HEK293 (cell line): ENCODE data around the gene NINJ2.

Experiments used
- CTCF ChIA-PET: fragments of 350-600 bp; formaldehyde crosslinking; extraction: SDS; loops from one replicate; lab custom pipeline; 2021; ENCODE audit warnings: antibody characterized with exemption; lab: Yijun Ruan, JAX
- POLR2A ChIA-PET: fragments of 300-600 bp; formaldehyde crosslinking; extraction: SDS; loops from one replicate; lab custom pipeline; 2020; ENCODE audit warnings: antibody characterized with exemption, inconsistent platforms; lab: Yijun Ruan, JAX
- H3K27ac ChIP-seq: fragments of 200-500 bp; sonication (Bioruptor generic); 2 replicates; pipeline ENCODE4 v1.5.1; 2014; ENCODE audit warnings: low read depth, low read length, control low read depth, inconsistent platforms; ENCODE audit errors: extremely low read depth
- H3K36me3 ChIP-seq, 2 experiments: fragments of 200-500 bp in 1 of 2; sonication (Bioruptor generic) in 1 of 2; 1 replicate in 1 of 2; 2 replicates in 1 of 2; pipeline ENCODE4 v1.5.1; 2014 to 2017; ENCODE audit warnings: inconsistent platforms in 2 of 2, low read length in 2 of 2; ENCODE audit not compliant: control insufficient read depth in 2 of 2, insufficient read depth in 1 of 2
- H3K4me1 ChIP-seq: fragments of 200-500 bp; sonication (Bioruptor generic); 2 replicates; pipeline ENCODE4 v1.5.1; 2014; ENCODE audit warnings: mild to moderate bottlenecking, low read length, inconsistent platforms; ENCODE audit not compliant: control insufficient read depth, insufficient read depth
- H3K4me3 ChIP-seq: 2 replicates; pipeline ENCODE4 v1.5.1; 2011; ENCODE audit warnings: low read depth, mild to moderate bottlenecking, control low read depth, low read length, moderate library complexity
- H3K9me3 ChIP-seq: fragments of 200-500 bp; sonication (Bioruptor generic); 2 replicates; pipeline ENCODE4 v1.5.1; 2014; ENCODE audit warnings: low read depth, low read length, inconsistent platforms; ENCODE audit not compliant: control insufficient read depth, insufficient read depth
- GLIS1 ChIP-seq: fragments of 450-650 bp; formaldehyde crosslinking; IDR thresholded peaks from 2 replicates; pipeline ENCODE4 v1.5.1; 2016; ENCODE audit warnings: missing biosample characterization, missing genetic modification characterization
- KLF16 ChIP-seq: fragments of 450-650 bp; formaldehyde crosslinking; IDR thresholded peaks from 2 replicates; pipeline ENCODE4 v1.5.1; 2017; ENCODE audit warnings: missing biosample characterization, missing genetic modification characterization
- KLF7 ChIP-seq: fragments of 450-650 bp; formaldehyde crosslinking; IDR thresholded peaks from 2 replicates; pipeline ENCODE4 v1.5.1; 2016; ENCODE audit warnings: missing biosample characterization, missing genetic modification characterization, borderline replicate concordance
- KLF8 ChIP-seq: fragments of 450-650 bp; formaldehyde crosslinking; IDR thresholded peaks from 2 replicates; pipeline ENCODE4 v1.5.1; 2016; ENCODE audit warnings: missing biosample characterization, missing genetic modification characterization
- SP2 ChIP-seq: fragments of 450-650 bp; formaldehyde crosslinking; IDR thresholded peaks from 2 replicates; pipeline ENCODE4 v1.5.1; 2016; ENCODE audit warnings: missing biosample characterization, missing genetic modification characterization
- ZFP3 ChIP-seq: fragments of 450-650 bp; formaldehyde crosslinking; IDR thresholded peaks from 2 replicates; pipeline ENCODE4 v1.5.1; 2016; ENCODE audit warnings: low read depth, missing biosample characterization, missing genetic modification characterization
- ZIC2 ChIP-seq: fragments of 450-650 bp; formaldehyde crosslinking; IDR thresholded peaks from 2 replicates; pipeline ENCODE4 v1.5.1; 2016; ENCODE audit warnings: missing biosample characterization, missing genetic modification characterization
- ZNF112 ChIP-seq: fragments of 450-650 bp; formaldehyde crosslinking; IDR thresholded peaks from 2 replicates; pipeline ENCODE4 v1.5.0; 2017; ENCODE audit warnings: missing biosample characterization, missing genetic modification characterization
- ZNF121 ChIP-seq: fragments of 450-650 bp; formaldehyde crosslinking; IDR thresholded peaks from 2 replicates; pipeline ENCODE4 v1.5.1; 2016; ENCODE audit warnings: missing biosample characterization, missing genetic modification characterization
- ZNF132 ChIP-seq: fragments of 450-650 bp; formaldehyde crosslinking; IDR thresholded peaks from 2 replicates; pipeline ENCODE4 v1.5.1; 2017; ENCODE audit warnings: missing biosample characterization, missing genetic modification characterization, borderline replicate concordance
- ZNF146 ChIP-seq: fragments of 450-650 bp; formaldehyde crosslinking; IDR thresholded peaks from 2 replicates; pipeline ENCODE4 v1.5.1; 2016; ENCODE audit warnings: missing biosample characterization, missing genetic modification characterization
- ZNF174 ChIP-seq: fragments of 450-650 bp; formaldehyde crosslinking; IDR thresholded peaks from 2 replicates; pipeline ENCODE4 v1.5.0; 2017; ENCODE audit warnings: missing biosample characterization, mild to moderate bottlenecking, missing genetic modification characterization
- ZNF184 ChIP-seq: fragments of 450-650 bp; IDR thresholded peaks from 2 replicates; pipeline ENCODE4 v1.5.1; 2018; ENCODE audit warnings: missing biosample characterization, mild to moderate bottlenecking, missing genetic modification characterization
- ZNF292 ChIP-seq: fragments of 450-650 bp; formaldehyde crosslinking; IDR thresholded peaks from 2 replicates; pipeline ENCODE4 v1.5.1; 2016; ENCODE audit warnings: low read depth, missing biosample characterization, missing genetic modification characterization, borderline replicate concordance
- ZNF302 ChIP-seq: fragments of 450-650 bp; formaldehyde crosslinking; IDR thresholded peaks from 2 replicates; pipeline ENCODE4 v1.5.1; 2016; ENCODE audit warnings: missing biosample characterization, missing genetic modification characterization, low read depth
- ZNF311 ChIP-seq: fragments of 450-650 bp; formaldehyde crosslinking; IDR thresholded peaks from 2 replicates; pipeline ENCODE4 v1.5.1; 2017; ENCODE audit warnings: missing biosample characterization, missing genetic modification characterization, borderline replicate concordance
- ZNF354C ChIP-seq: fragments of 450-650 bp; formaldehyde crosslinking; IDR thresholded peaks from 2 replicates; pipeline ENCODE4 v1.5.1; 2016; ENCODE audit warnings: missing biosample characterization, missing genetic modification characterization, low read depth, borderline replicate concordance
- ZNF391 ChIP-seq: fragments of 450-650 bp; formaldehyde crosslinking; IDR thresholded peaks from 2 replicates; pipeline ENCODE4 v1.5.1; 2016; ENCODE audit warnings: low read depth, missing biosample characterization, missing genetic modification characterization, borderline replicate concordance
- ZNF404 ChIP-seq: fragments of 450-650 bp; formaldehyde crosslinking; IDR thresholded peaks from 2 replicates; pipeline ENCODE4 v1.5.1; 2017; ENCODE audit warnings: missing biosample characterization, missing genetic modification characterization
- ZNF48 ChIP-seq: fragments of 450-650 bp; formaldehyde crosslinking; IDR thresholded peaks from 2 replicates; pipeline ENCODE4 v1.5.1; 2016; ENCODE audit warnings: missing biosample characterization, missing genetic modification characterization
- ZNF521 ChIP-seq: fragments of 450-650 bp; formaldehyde crosslinking; IDR thresholded peaks from 2 replicates; pipeline ENCODE4 v1.5.1; 2017; ENCODE audit warnings: missing biosample characterization, mild to moderate bottlenecking, missing genetic modification characterization
- ZNF561 ChIP-seq: fragments of 450-650 bp; IDR thresholded peaks from 2 replicates; pipeline ENCODE4 v1.5.1; 2018; ENCODE audit warnings: missing biosample characterization, missing genetic modification characterization, borderline replicate concordance
- ZNF624 ChIP-seq: fragments of 450-650 bp; formaldehyde crosslinking; IDR thresholded peaks from 2 replicates; pipeline ENCODE4 v1.5.1; 2017; ENCODE audit warnings: missing biosample characterization, missing genetic modification characterization
- ZNF654 ChIP-seq: fragments of 450-650 bp; formaldehyde crosslinking; IDR thresholded peaks from 2 replicates; pipeline ENCODE4 v1.5.1; 2016; ENCODE audit warnings: low read depth, missing biosample characterization, missing genetic modification characterization
- ZNF658 ChIP-seq: fragments of 450-650 bp; formaldehyde crosslinking; IDR thresholded peaks from 2 replicates; pipeline ENCODE4; 2016; ENCODE audit warnings: missing biosample characterization, missing genetic modification characterization
- ZNF677 ChIP-seq: fragments of 450-650 bp; IDR thresholded peaks from 2 replicates; pipeline ENCODE4 v1.5.0; 2018; ENCODE audit warnings: missing biosample characterization, mild to moderate bottlenecking, missing genetic modification characterization, moderate library complexity
- ZNF843 ChIP-seq: fragments of 450-650 bp; formaldehyde crosslinking; IDR thresholded peaks from 2 replicates; pipeline ENCODE4 v1.5.1; 2016; ENCODE audit warnings: missing biosample characterization, missing genetic modification characterization
- ZSCAN23 ChIP-seq: fragments of 450-650 bp; formaldehyde crosslinking; IDR thresholded peaks from 2 replicates; pipeline ENCODE4 v1.5.1; 2016; ENCODE audit warnings: missing biosample characterization, missing genetic modification characterization
- TF ChIP-seq, protein P1 (sequence below): fragments of 450-650 bp; formaldehyde crosslinking; IDR thresholded peaks from 2 replicates; pipeline ENCODE4 v1.5.1; 2016; ENCODE audit warnings: missing biosample characterization, missing genetic modification characterization
- TF ChIP-seq, protein P2 (sequence below): fragments of 450-650 bp; formaldehyde crosslinking; IDR thresholded peaks from 2 replicates; pipeline ENCODE4 v1.5.1; 2016; ENCODE audit warnings: missing biosample characterization, missing genetic modification characterization, borderline replicate concordance
- TF ChIP-seq, protein P3 (sequence below): fragments of 450-650 bp; formaldehyde crosslinking; IDR thresholded peaks from 2 replicates; pipeline ENCODE4 v1.5.1; 2016; ENCODE audit warnings: missing biosample characterization, missing genetic modification characterization
- TF ChIP-seq, protein P4 (sequence below): fragments of 450-650 bp; formaldehyde crosslinking; IDR thresholded peaks from 2 replicates; pipeline ENCODE4 v1.5.1; 2016; ENCODE audit warnings: missing biosample characterization, missing genetic modification characterization

Gene NINJ2

DNA sequence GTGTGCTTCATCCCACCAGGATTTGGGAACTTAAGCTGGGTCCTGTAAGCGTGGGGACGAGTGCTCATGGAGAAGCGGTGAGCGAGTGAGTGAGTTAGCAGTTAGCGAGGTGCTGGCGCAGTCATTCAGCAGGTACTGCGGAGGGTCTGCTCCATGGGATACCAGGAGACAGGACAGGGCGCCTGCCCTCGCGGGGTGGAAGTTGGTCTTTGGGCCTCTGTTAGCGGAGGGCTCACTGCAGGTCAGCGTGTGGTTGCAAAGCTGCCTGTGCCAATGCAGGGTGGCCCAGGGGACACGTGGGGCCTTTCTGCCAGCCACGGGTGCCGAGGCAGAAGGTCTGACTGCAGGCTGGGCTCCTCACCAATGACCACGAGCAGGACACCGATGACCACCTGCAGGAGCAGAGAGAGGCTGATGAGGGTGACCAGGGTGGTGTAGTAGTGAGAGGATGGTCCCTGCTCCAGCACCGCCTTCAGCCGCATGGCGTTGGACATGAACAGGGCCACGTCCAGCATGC lies 97.6 kb downstream of the NINJ2 start:
- ChIA-PET POLR2A (no interaction called here), CTCF (interaction anchor here (1.1 to 2.8 kb wide), 4 partner anchors 10 to 249 kb away, joined by 3 to 12 read pairs (median 6); no protein-coding TSS in a partner anchor)
- Histone ChIP-seq H3K27ac (no peak overlapping the region), H3K9me3 (no peaks in the 10 kb centered on the region), H3K36me3 (peaks cover 0 to 7% of the 10 kb centered on the region in 2 experiments; a peak in 1 of 3 replicates), H3K4me1 (no peaks in the 10 kb centered on the region), H3K4me3 (no peak overlapping the region)
- TF ChIP-seq ZNF677 (no peak), ZNF561 (tag by site-specific recombination) (no peak), ZNF624 (tag by site-specific recombination) (no peak), GLIS1 (tag by site-specific recombination) (no peak), ZFP3 (tag by site-specific recombination) (no peak), ZNF146 (tag by site-specific recombination) (no peak), ZNF521 (tag by site-specific recombination) (no peak), ZNF391 (tag by site-specific recombination) (no peak), KLF7 (tag by site-specific recombination) (no peak), ZNF132 (no peak), ZNF658 (tag by site-specific recombination) (no peak), ZNF654 (no peak), ZNF354C (no peak), ZNF112 (no peak), ZNF184 (no peak), ZNF121 (tag by site-specific recombination) (no peak), ZNF292 (tag by site-specific recombination) (no peak), ZNF311 (tag by site-specific recombination) (no peak), ZNF843 (no peak)
- TF ChIP-seq, protein P1, sequence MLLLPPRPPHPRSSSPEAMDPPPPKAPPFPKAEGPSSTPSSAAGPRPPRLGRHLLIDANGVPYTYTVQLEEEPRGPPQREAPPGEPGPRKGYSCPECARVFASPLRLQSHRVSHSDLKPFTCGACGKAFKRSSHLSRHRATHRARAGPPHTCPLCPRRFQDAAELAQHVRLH (tag by site-specific recombination) = no peak
- TF ChIP-seq, all 188 proteins: peak for 0

DNA sequence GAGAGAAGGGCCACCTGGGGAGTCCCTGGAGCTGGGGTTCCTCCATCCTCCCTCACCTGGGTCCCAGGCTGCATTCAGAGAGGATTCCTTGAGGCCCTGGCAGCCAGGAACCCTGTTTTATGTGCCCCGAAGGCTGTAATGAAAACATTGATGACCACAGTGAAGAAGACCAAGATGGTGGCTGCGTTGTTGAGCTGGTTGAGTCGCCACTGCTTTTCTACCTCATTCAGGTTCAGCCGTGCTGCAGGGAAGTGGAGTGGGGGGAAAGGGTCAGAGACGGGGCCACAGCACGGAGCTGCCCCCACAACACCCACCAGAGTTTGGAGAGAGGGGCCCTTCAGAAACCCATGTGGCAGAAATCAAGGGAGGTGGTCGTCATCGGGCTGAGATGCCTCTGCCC lies 98.1 kb downstream of the NINJ2 start:
- H3K4me1 ChIP-seq = no peaks in the 10 kb centered on the region
- CTCF ChIA-PET = interaction anchor here (0.7 to 2.1 kb wide), 2 partner anchors 18 to 187 kb away, joined by 3 to 10 read pairs; no protein-coding TSS in a partner anchor
- no peak overlapping the region for H3K27ac ChIP-seq
- H3K4me3 ChIP-seq = no peak overlapping the region
- POLR2A ChIA-PET = no interaction called here
- peaks cover 0 to 7% of the 10 kb centered on the region in 2 experiments; a peak in 1 of 3 replicates for H3K36me3 ChIP-seq
- no peaks in the 10 kb centered on the region for H3K9me3 ChIP-seq
- TF ChIP-seq ZNF292 (tag by site-specific recombination) (no peak), ZSCAN23 (tag by site-specific recombination) (no peak), ZIC2 (tag by site-specific recombination) (no peak), ZNF302 (tag by site-specific recombination) (no peak), ZNF404 (tag by site-specific recombination) (no peak), ZNF48 (tag by site-specific recombination) (no peak), KLF8 (tag by site-specific recombination) (no peak), KLF16 (tag by site-specific recombination) (no peak), ZNF174 (tag by site-specific recombination) (no peak), SP2 (tag by site-specific recombination) (no peak)
- TF ChIP-seq, protein P2, sequence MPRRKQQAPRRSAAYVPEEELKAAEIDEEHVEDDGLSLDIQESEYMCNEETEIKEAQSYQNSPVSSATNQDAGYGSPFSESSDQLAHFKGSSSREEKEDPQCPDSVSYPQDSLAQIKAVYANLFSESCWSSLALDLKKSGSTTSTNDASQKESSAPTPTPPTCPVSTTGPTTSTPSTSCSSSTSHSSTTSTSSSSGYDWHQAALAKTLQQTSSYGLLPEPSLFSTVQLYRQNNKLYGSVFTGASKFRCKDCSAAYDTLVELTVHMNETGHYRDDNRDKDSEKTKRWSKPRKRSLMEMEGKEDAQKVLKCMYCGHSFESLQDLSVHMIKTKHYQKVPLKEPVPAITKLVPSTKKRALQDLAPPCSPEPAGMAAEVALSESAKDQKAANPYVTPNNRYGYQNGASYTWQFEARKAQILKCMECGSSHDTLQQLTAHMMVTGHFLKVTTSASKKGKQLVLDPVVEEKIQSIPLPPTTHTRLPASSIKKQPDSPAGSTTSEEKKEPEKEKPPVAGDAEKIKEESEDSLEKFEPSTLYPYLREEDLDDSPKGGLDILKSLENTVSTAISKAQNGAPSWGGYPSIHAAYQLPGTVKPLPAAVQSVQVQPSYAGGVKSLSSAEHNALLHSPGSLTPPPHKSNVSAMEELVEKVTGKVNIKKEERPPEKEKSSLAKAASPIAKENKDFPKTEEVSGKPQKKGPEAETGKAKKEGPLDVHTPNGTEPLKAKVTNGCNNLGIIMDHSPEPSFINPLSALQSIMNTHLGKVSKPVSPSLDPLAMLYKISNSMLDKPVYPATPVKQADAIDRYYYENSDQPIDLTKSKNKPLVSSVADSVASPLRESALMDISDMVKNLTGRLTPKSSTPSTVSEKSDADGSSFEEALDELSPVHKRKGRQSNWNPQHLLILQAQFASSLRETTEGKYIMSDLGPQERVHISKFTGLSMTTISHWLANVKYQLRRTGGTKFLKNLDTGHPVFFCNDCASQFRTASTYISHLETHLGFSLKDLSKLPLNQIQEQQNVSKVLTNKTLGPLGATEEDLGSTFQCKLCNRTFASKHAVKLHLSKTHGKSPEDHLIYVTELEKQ (tag by site-specific recombination) = no peak
- TF ChIP-seq, protein P3, sequence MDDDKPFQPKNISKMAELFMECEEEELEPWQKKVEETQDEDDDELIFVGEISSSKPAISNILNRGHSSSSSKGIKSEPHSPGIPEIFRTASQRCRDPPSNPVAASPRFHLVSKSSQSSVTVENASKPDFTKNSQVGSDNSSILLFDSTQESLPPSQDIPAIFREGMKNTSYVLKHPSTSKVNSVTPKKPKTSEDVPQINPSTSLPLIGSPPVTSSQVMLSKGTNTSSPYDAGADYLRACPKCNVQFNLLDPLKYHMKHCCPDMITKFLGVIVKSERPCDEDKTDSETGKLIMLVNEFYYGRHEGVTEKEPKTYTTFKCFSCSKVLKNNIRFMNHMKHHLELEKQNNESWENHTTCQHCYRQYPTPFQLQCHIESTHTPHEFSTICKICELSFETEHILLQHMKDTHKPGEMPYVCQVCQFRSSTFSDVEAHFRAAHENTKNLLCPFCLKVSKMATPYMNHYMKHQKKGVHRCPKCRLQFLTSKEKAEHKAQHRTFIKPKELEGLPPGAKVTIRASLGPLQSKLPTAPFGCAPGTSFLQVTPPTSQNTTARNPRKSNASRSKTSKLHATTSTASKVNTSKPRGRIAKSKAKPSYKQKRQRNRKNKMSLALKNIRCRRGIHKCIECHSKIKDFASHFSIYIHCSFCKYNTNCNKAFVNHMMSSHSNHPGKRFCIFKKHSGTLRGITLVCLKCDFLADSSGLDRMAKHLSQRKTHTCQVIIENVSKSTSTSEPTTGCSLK = no peak
- TF ChIP-seq, protein P4, sequence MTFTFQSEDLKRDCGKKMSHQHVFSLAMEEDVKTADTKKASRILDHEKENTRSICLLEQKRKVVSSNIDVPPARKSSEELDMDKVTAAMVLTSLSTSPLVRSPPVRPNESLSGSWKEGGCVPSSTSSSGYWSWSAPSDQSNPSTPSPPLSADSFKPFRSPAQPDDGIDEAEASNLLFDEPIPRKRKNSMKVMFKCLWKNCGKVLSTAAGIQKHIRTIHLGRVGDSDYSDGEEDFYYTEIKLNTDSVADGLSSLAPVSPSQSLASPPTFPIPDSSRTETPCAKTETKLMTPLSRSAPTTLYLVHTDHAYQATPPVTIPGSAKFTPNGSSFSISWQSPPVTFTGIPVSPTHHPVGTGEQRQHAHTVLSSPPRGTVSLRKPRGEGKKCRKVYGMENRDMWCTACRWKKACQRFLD (tag by site-specific recombination) = no peak
